Measurements from ENCODE around the gene CFAP54.

The CFAP54 gene

DNA sequence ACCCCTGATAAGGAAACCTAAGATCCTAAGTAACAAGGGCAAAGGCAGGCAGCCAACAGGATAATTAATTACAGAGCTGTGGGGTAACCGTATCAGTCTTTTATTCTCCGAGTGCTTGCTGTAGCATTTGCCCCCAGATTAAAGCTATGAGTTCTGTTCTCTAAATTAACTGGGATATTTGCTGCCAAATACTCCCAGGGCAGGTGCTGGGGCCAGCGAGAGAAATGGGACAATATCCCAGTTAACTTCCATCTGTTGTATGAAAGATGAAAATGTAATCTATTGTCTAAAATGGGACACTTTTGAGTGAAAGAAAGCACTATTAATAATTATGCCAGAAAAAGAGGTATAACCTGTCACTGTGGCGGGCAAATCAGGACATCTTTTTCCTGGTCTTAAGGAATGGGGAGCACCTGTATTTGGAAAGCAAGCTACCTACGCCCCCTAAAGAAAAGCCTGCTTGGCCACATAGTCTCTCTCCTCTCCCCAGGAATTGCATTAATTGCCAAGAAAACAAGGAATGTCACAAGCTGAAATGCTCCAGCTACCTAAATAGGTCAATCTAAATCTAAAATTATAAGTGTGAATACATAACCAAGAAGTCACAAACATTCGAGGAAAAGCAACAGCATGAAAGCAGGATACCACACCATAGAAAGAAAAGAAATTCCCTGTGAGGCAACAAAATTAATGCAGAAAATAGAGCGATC is 26.7 kb upstream of the CFAP54 start:
- DNase-seq (ENCODE audit: low read depth, low spot score), result no peak
- TF ChIP-seq, protein P1, sequence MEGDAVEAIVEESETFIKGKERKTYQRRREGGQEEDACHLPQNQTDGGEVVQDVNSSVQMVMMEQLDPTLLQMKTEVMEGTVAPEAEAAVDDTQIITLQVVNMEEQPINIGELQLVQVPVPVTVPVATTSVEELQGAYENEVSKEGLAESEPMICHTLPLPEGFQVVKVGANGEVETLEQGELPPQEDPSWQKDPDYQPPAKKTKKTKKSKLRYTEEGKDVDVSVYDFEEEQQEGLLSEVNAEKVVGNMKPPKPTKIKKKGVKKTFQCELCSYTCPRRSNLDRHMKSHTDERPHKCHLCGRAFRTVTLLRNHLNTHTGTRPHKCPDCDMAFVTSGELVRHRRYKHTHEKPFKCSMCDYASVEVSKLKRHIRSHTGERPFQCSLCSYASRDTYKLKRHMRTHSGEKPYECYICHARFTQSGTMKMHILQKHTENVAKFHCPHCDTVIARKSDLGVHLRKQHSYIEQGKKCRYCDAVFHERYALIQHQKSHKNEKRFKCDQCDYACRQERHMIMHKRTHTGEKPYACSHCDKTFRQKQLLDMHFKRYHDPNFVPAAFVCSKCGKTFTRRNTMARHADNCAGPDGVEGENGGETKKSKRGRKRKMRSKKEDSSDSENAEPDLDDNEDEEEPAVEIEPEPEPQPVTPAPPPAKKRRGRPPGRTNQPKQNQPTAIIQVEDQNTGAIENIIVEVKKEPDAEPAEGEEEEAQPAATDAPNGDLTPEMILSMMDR (IDR thresholded peaks at IDR 0.05; ENCODE audit: low read depth, low read length), result no peak
- no peak overlapping the region for H3K4me3 ChIP-seq (ENCODE audit: low read depth, low read length)
- in situ Hi-C loops (cut with HindIII; ENCODE audit: low sequenced_read_pairs), result no loop called here

DNA sequence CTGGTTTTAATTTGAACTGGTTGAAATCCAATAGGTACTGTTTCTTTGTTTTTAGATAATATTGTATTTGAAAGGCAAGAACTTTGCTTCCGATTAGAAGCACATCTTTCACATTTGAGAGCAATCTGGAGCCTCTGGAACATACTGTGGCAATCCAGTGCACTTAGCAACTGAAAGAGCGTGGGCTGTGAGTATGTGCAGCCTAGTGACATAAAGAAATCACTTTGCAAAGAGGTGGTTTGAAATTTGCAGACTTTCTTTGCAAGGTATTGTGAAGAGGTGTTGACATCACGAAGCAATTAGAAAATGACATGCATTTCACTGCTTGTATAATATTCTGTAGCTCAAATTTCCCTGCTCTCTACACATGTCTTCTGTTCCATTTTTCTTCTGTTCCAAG is 23.5 kb upstream of the CFAP54 start:
- TF ChIP-seq, protein P1 (IDR thresholded peaks at IDR 0.05; ENCODE audit: low read depth, low read length), result no peak
- H3K4me3 ChIP-seq (ENCODE audit: low read depth, low read length), result no peak overlapping the region
- DNase-seq (ENCODE audit: low read depth, low spot score), result no peak
- in situ Hi-C loops (cut with HindIII; ENCODE audit: low sequenced_read_pairs), result no loop called here

DNA sequence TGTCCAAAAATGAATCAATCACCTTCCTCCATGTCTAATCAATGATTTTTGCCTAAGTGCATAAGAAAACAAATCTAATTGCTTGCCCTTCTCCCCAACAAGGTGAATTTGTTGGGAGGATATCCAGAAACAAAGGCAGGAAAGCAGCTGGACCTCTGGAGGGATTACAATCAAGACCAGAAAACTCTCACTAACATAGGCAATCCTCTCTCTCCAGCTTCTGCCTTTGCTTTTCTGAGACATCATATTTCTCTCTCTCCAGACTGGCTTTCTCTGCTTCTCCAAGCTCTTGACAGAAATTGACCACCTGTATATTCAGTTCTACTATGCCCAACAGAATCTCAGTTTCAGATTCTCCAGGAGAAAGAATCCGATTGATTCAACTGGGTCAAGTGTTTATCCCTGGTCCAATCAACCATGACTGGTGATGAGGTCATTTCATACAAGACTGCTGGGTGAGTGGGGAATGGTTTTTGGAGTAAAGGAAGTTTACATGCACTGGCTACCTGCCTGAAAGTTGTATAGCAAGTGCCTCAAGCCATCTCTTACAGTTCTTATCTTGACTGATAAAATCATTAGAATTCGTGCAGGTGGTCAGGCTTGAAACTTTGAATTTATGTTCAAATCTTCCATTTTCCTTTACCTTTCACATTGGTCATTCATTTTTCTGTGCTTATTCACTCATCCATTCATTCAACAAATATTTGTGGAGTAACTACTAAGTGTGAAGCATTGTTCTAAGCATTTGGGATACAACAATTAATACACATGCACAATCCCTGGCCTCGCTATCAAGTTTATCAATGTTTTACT is 22.2 kb upstream of the CFAP54 start:
- no peak overlapping the region for H3K4me3 ChIP-seq (ENCODE audit: low read depth, low read length)
- no peak for DNase-seq (ENCODE audit: low read depth, low spot score)
- in situ Hi-C loops (cut with HindIII; ENCODE audit: low sequenced_read_pairs), result no loop called here
- TF ChIP-seq, protein P1 (IDR thresholded peaks at IDR 0.05; ENCODE audit: low read depth, low read length), result no peak

DNA sequence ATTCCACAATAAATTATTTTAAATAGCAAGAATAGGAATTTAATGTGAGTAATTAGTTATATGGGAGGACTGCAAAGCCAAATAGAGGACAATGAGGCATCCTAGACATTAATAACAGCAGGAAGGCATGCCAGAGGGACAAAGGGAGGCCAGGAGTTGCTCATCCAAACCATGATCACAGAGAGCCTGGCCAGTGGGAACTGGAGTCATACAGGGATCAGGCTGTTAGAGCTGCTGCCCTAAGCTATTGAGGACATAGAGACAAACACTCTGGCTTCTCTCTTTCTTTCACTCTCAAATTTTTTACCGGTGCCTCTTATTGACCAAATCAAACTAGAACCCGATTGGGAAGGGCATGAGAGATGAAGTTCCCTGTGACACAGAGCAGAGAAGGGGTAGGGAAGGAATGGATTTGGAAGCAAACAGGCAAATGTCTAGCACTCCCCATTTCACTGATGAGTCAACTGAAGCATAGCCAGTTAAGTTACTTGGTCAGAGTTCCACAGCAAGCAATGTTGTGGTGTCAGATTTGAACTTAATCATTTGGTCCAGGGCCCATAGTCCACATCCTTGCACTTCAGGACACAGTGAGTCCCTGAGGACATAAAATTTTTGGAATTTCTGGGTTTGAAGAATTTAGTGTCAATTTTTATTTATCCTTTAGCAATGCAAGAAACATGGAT is 17.9 kb upstream of the CFAP54 start:
- peak; percentile 71 for DNase-seq (ENCODE audit: low read depth, low spot score)
- in situ Hi-C loops (cut with HindIII; ENCODE audit: low sequenced_read_pairs), result no loop called here
- no peak overlapping the region for H3K4me3 ChIP-seq (ENCODE audit: low read depth, low read length)
- TF ChIP-seq, protein P1 (IDR thresholded peaks at IDR 0.05; ENCODE audit: low read depth, low read length), result no peak

DNA sequence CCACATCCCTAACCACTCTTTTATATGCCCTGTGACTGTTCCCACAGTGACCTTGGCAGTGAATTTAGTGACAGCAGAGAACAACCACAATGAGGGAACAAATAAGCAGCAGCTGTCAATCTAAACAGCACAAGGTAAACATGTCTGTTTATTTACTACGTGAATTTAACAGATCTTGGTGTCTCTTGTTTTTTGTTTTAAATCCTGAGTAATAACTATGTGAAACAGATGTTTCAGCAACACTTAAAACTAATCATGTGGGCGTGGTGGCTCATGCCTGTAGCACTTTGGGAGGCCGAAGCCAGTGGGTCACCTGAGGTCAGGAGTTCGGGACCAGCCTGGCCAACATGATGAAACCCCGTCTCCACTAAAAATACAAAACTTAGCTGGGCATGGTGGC is 17.0 kb upstream of the CFAP54 start:
- in situ Hi-C loops (cut with HindIII; ENCODE audit: low sequenced_read_pairs), result no loop called here

More for the DNA sequence above, 17.0 kb upstream of the CFAP54 start:
- no peak for DNase-seq (ENCODE audit: low read depth, low spot score)
- TF ChIP-seq, protein P1 (IDR thresholded peaks at IDR 0.05; ENCODE audit: low read depth, low read length), result no peak
- H3K4me3 ChIP-seq (ENCODE audit: low read depth, low read length), result no peak overlapping the region
